Peyer's patch (tissue), 4 donors: ENCODE results near the gene RBP5.

Experiments
- CTCF ChIP-seq, 6 experiments: fragments of 450-650 bp in 4 of 6; fragments of 200-600 bp in 2 of 6; sonication (generic) in 1 of 6; IDR thresholded peaks; one replicate each; pipeline ENCODE4 v1.5.1; 2017 to 2019; ENCODE audit warnings: antibody characterized with exemption in 6 of 6, mild to moderate bottlenecking in 3 of 6, moderate library complexity in 1 of 6
- POLR2A ChIP-seq, 2 donors: fragments of 450-650 bp; IDR thresholded peaks; one replicate each; pipeline ENCODE4 v1.5.1; 2017; ENCODE audit warnings: antibody characterized with exemption in 2 of 2, mild to moderate bottlenecking in 2 of 2, moderate library complexity in 2 of 2

DNA sequence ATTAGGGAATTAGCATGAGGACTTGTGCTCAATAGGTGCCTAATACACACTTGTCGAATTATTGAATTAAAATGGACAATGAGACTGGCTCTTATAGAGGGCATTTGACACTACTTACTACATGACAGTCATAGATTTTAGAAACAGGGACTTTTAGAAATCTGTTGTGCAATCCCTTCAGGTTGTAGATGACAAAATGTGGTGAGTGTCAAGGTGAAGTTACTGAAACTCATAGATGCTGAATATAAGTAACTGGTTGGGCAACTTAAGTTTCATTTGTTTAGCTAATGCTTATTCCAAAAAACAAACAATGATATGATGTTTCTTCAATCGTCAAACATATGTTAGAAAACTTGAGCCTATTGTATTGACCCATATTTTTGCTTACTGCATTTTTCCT, 47.9 kb upstream of the RBP5 start:
- no peak for TF ChIP-seq CTCF (IDR thresholded peaks at IDR 0.05)
- no peak for TF ChIP-seq POLR2A (IDR thresholded peaks at IDR 0.05)
